ENCODE data around the gene LRRC46. TPM values are rescaled to one million over a fixed set of nuclear protein-coding genes. Genes with fewer than 3 reads are reported as not detected.

The LRRC46 gene
- total and polyA plus RNA-seq, 2 of the 13 experiments (the other 11 are each of a cell fraction or from before 2014, with no cell fraction given): 0.09 TPM

GRCh38 chr17:47834756-47835155 lies 3.3 kb downstream of the LRRC46 start:
- in situ Hi-C loops (cut with HindIII; ENCODE audit: extremely low pct_ligation_motif_present, low pct_unique_long_range_greater_than_20kb) (no loop called here), intact Hi-C loops (cut with micrococcal nuclease; ENCODE audit: unreplicated experiment) (no loop called here)
- no peaks in the 10 kb centered on the region for H4K20me1 ChIP-seq (ENCODE audit: insufficient read depth, low read length)
- no peak for TF ChIP-seq ZNF296 (CRISPR knock-in tag; conservative IDR thresholded peaks at IDR 0.05)
- TF ChIP-seq NFKBIZ (CRISPR knock-in tag; IDR thresholded peaks at IDR 0.05): no peak
- TF ChIP-seq ZNF781 (CRISPR knock-in tag; IDR thresholded peaks at IDR 0.05; ENCODE audit: borderline replicate concordance, not compliant biosample characterization): no peak
- TF ChIP-seq ZNF121 (CRISPR knock-in tag; IDR thresholded peaks at IDR 0.05): no peak
- DNase-seq (ENCODE audit: low spot score): no peak
- POLR2A ChIA-PET: no interaction called here
- no peaks in the 10 kb centered on the region; a peak in 2 of 5 replicates for H3K36me3 ChIP-seq (replicated peaks in 1 of 2; ENCODE audit: control insufficient read depth in 1 of 2, insufficient read depth in 2 of 2, low read length in 2 of 2)
- H3K27ac ChIP-seq (ENCODE audit: extremely low read length, insufficient read depth, low read length): no peak overlapping the region
- H3K9ac ChIP-seq (ENCODE audit: insufficient read depth, low read depth, low read length): no peak overlapping the region
- BruUV-seq (replicated peaks): no TSS peak
- peaks cover 15% of the 10 kb centered on the region for H3K79me2 ChIP-seq (ENCODE audit: insufficient read depth, low read length)
- H3K4me1 ChIP-seq (ENCODE audit: insufficient read depth, low read length): peaks cover 46% of the 10 kb centered on the region
- H3K4me2 ChIP-seq (ENCODE audit: low read depth, low read length): no peak overlapping the region
- H3K9me3 ChIP-seq (ENCODE audit: low read length): no peaks in the 10 kb centered on the region
- ATAC-seq: no peak
- H2AFZ ChIP-seq (ENCODE audit: low read length): no peak overlapping the region
- no peak for FAIRE-seq
- 86% methylated on average over 5 of the region's 5 CpGs for WGBS (ENCODE audit: low lambda C conversion rate)
- H3K27me3 ChIP-seq (ENCODE audit: control insufficient read depth in 1 of 2, insufficient read depth in 2 of 2, low read length in 2 of 2): peaks cover 0 to 5% of the 10 kb centered on the region in 2 experiments; a peak in 1 of 5 replicates
- H3K4me3 ChIP-seq (replicated peaks in 1 of 3; ENCODE audit: insufficient read depth in 1 of 3, low read depth in 2 of 3, low read length in 3 of 3): no peak overlapping the region
- CTCF ChIA-PET (ENCODE audit: low intra/inter-chr PET ratio, low total read pairs): no interaction called here

DNA sequence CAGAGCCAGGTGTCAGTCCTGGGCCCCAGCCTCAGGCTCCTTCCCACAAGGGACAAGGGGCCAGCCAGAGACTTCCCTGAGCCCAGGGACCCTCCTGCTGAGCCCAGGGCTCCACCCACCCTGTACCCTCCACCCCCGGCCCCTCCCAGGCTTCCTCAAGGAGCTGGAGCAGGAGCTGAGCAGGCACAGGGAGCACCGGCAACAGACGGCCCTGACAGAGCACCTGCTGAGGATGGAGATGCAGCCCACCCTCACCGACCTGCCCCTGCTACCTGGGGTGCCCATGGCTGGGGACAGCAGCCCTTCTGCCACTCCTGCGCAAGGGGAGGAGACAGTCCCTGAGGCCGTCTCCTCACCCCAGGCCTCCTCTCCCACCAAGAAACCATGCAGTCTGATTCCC lies 5.1 kb downstream of the LRRC46 start:
- no peak overlapping the region for H2AFZ ChIP-seq (ENCODE audit: low read length)
- FAIRE-seq (no peak), ATAC-seq (no peak), DNase-seq (ENCODE audit: low spot score) (no peak)
- H3K27ac ChIP-seq (ENCODE audit: extremely low read length, insufficient read depth, low read length): no peak overlapping the region
- H3K4me3 ChIP-seq (replicated peaks in 1 of 3; ENCODE audit: insufficient read depth in 1 of 3, low read depth in 2 of 3, low read length in 3 of 3): no peak overlapping the region
- peaks cover 47% of the 10 kb centered on the region for H3K4me1 ChIP-seq (ENCODE audit: insufficient read depth, low read length)
- TF ChIP-seq HIC2 (CRISPR knock-in tag; IDR thresholded peaks at IDR 0.05; ENCODE audit: low read depth) (no peak), RBFOX2 (IDR thresholded peaks at IDR 0.05; ENCODE audit: low read depth, low read length) (0 out of 2 replicates have a peak, but pooled peaks have one; percentile 49), AGO2 (optimal IDR thresholded peaks at IDR 0.05; ENCODE audit: low read depth, low read length) (peak; percentile 37)
- no peaks in the 10 kb centered on the region for H3K9me3 ChIP-seq (ENCODE audit: low read length)
- H3K36me3 ChIP-seq (replicated peaks in 1 of 2; ENCODE audit: control insufficient read depth in 1 of 2, insufficient read depth in 2 of 2, low read length in 2 of 2): no peaks in the 10 kb centered on the region; a peak in 2 of 5 replicates
- ChIA-PET POLR2A (interaction anchor here (0.9 to 2.3 kb wide), 2 partner anchors 59 to 134 kb away, joined by 4 to 12 read pairs; partner anchors contain the start of genes CDK5RAP3 and SP2), CTCF (ENCODE audit: low intra/inter-chr PET ratio, low total read pairs) (no interaction called here)
- WGBS (ENCODE audit: low lambda C conversion rate): 94% methylated on average over 6 of the region's 6 CpGs
- no peak overlapping the region for H3K4me2 ChIP-seq (ENCODE audit: low read depth, low read length)
- in situ Hi-C loops (cut with HindIII; ENCODE audit: extremely low pct_ligation_motif_present, low pct_unique_long_range_greater_than_20kb): no loop called here
- intact Hi-C loops (cut with micrococcal nuclease; ENCODE audit: unreplicated experiment): no loop called here
- peaks cover 10% of the 10 kb centered on the region for H3K79me2 ChIP-seq (ENCODE audit: insufficient read depth, low read length)
- no peak overlapping the region for H3K9ac ChIP-seq (ENCODE audit: insufficient read depth, low read depth, low read length)
- no peaks in the 10 kb centered on the region for H4K20me1 ChIP-seq (ENCODE audit: insufficient read depth, low read length)
- no peaks in the 10 kb centered on the region; a peak in 1 of 5 replicates for H3K27me3 ChIP-seq (ENCODE audit: control insufficient read depth in 1 of 2, insufficient read depth in 2 of 2, low read length in 2 of 2)
- BruUV-seq (replicated peaks): no TSS peak

Data from HepG2 (cell line).